ENCODE data around the gene CHMP2A.
A peak's percentile ranks its signal among the peaks of the same experiment; 100 is the strongest.

The CHMP2A gene

DNA sequence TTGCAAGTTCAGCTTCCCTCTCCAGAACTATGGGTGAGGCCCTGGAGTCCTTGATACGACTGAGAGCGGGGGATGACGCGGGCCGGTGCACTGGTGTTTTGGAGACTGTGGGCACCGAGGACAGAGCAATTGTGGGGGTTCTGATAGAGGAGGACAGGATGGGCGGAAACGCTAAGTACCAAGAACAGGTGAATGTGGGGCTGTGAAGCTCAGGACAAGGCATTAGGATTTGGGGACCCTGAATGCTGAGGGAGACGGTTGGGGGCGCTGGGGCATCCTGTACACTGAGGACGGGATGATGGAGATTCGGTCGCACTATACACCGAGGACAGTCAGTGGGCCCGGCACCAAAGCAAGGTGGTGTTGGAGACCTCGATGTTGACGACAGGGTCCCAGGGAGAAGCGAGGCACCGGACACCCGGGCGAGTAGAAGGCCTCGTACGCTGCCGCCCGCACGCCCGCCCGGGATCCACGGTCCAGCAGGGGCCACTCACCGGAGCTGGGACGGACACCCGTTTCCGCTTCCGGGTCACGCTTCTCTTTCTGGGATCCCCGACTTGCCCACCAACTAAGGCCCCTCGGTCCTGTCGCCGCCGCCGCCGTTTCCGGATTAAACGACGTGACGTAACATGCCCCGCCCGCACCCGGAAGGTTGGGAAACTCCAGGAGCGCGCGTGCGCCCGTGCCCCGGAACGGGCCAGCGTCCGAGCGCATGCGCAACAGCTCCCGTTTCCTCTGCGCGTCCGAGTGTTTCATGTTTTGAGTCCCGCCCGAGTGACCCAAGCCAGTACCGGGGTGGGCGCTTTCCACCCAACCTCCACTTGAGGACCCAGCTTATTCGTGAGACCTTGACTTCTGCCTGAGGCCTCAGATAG lies at the start of gene CHMP2A:
TSS of gene CHMP2A (minus strand) at position 612 of the 875 bp plus-strand sequence. CDS start 893 bp downstream, outside the sequence.
- in situ Hi-C loops (cut with HindIII; ENCODE audit: low sequenced_read_pairs), result no loop called here
- DNase-seq (ENCODE audit: low read depth, low spot score), result peak; percentile 98
- no peak for TF ChIP-seq CTCF (IDR thresholded peaks at IDR 0.05; ENCODE audit: low read depth, low read length)
- H3K4me3 ChIP-seq (ENCODE audit: low read depth, low read length), result peak within 1 kb of the TSS; percentile 72

DNA sequence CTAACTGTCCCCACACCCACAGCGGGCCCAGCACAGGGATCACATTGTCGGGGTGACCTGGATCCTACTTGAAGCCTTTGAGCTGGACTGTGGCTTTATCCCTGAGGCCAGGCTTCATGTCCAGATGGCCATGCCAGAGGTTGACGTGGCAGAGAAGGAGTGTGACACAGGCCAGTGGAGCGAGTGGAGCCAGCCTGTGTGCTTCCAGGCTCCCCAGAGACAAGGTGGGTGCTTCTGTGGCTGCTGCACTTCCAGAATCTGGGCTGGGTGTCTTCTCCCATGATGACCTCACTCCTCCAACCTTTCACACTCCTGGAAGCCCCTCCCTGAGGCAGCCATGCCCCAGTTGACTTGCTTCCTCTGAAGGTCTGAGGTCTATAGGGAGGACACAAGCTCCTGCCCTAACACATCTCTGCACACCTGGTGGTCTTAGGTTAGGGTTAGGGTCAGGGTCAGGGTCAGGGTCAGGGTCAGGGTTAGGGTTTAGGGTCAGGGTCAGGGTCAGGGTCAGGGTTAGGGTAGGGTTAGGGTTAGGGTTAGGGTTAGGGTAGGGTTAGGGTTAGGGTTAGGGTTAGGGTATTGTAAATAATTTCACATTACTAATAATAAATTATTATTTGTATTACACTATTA lies 31.3 kb upstream of the CHMP2A start:
- DNase-seq (ENCODE audit: low read depth, low spot score), result no peak
- no peak for TF ChIP-seq CTCF (IDR thresholded peaks at IDR 0.05; ENCODE audit: low read depth, low read length)
- in situ Hi-C loops (cut with HindIII; ENCODE audit: low sequenced_read_pairs), result no loop called here

DNA sequence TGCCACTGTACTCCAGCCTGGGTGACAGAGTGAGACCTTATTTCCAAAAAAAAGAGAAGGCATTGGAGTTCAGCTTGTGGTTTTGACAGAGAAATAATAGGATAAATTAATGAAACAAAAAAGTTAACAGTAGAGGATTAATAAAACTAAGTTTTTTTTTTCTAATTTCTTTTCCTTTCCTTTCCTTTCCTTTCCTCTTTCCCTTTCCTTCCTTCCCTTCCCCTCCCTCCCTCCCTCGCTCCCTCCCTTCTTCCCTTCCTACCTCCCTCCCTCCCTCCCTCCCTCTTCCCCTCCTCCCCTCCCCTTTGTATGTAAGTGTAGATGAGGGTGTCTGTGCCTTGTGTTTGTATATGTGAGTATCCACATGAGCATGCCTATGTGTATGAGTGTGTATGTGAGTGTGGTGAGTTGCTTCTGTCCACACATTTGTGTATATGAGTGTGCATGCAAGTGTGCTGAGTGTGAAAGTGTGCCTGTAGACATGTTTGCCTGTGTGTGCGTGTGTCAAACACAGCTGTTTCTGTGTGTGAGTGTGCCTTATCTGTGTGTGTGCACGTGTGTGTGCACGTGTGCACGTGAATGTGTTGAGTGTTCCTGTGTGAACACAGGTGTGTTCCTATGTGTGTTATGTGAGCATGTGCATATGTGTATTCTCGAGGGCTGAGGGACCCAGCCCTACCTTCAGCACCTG lies 30.7 kb upstream of the CHMP2A start:
- DNase-seq (ENCODE audit: low read depth, low spot score), result no peak
- in situ Hi-C loops (cut with HindIII; ENCODE audit: low sequenced_read_pairs), result no loop called here
- H3K4me3 ChIP-seq (ENCODE audit: low read depth, low read length), result no peak overlapping the region
- TF ChIP-seq CTCF (IDR thresholded peaks at IDR 0.05; ENCODE audit: low read depth, low read length), result no peak

More for the DNA sequence above, 31.3 kb upstream of the CHMP2A start:
- H3K4me3 ChIP-seq (ENCODE audit: low read depth, low read length), result no peak overlapping the region

DNA sequence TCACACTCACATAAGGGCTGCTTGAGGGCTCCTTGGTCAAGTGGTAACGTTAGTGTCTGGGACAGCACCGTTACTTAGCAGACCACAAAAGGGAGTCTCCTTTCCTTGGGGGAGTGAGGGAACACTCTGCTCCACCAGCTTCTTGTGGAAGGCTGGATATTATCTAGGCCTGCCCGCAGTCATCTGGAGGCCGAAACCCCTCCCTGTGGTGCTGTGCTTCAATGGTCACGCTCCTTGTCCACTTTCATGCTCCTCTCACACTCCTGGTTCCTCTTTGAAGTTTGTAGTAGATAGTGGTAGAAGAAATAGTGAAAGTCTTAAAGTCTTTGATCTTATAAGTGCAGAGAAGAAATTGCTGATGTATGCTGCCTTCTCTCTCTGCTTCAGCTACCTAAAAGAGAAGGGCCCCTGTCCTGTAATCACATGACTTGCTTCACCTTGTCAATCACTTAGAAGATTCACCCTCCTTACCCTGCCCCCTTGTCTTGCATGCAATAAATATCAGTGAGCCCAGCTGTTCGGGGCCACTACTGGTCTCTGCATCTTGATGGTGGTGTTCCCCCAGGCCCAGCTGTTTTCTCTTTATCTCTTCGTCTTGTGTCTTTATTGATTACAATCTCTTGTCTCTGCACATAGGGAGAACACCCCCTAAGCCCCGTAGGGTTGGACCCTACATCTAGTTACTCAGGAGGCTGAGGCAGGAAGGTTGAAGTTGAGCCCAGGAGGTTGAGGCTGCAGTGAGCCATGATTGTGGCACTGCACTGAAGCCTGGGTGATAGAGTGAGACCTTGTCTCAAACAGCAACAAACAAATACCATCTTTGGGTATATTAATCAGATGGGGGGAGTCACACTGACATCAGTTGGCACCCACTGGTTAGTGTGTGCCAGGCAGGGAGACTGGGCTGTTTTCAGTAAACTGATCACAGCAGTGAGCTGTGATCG lies 29.9 kb upstream of the CHMP2A start:
- H3K4me3 ChIP-seq (ENCODE audit: low read depth, low read length), result no peak overlapping the region
- in situ Hi-C loops (cut with HindIII; ENCODE audit: low sequenced_read_pairs), result no loop called here
- no peak for DNase-seq (ENCODE audit: low read depth, low spot score)
- no peak for TF ChIP-seq CTCF (IDR thresholded peaks at IDR 0.05; ENCODE audit: low read depth, low read length)

GRCh38 chr19:58582985-58583384 lies 28.1 kb upstream of the CHMP2A start:
- in situ Hi-C loops (cut with HindIII; ENCODE audit: low sequenced_read_pairs), result no loop called here
- no peak overlapping the region for H3K4me3 ChIP-seq (ENCODE audit: low read depth, low read length)
- TF ChIP-seq CTCF (IDR thresholded peaks at IDR 0.05; ENCODE audit: low read depth, low read length), result no peak
- DNase-seq (ENCODE audit: low read depth, low spot score), result no peak
